DMS114 treated with DMSO at 0.1 percent for 48 hours (cell line): ENCODE results near the gene LBR.

Experiments
- DNase-seq: peaks from one replicate; lab custom pipeline; 2025; ENCODE audit not compliant: unreplicated experiment; lab: John Stamatoyannopoulos, UW

LBR gene

GRCh38 chr1:225464851-225465792 is 37.3 kb upstream of the LBR start:
- DNase-seq = no peak

GRCh38 chr1:225462714-225463574 is 35.1 kb upstream of the LBR start:
- DNase-seq = no peak

- DNase-seq = no peak
Observed at GRCh38 chr1:225462429-225462713, 34.5 kb upstream of the LBR start.

GRCh38 chr1:225461533-225462428 is 33.9 kb upstream of the LBR start:
- no peak for DNase-seq

- no peak for DNase-seq
Observed at GRCh38 chr1:225460737-225461532, 33.1 kb upstream of the LBR start.

GRCh38 chr1:225460021-225460736 is 32.3 kb upstream of the LBR start:
- DNase-seq = no peak

GRCh38 chr1:225458222-225458631 is 30.4 kb upstream of the LBR start:
- DNase-seq = no peak

GRCh38 chr1:225454733-225455132 is 26.9 kb upstream of the LBR start:
- no peak for DNase-seq

GRCh38 chr1:225453797-225454648 is 26.2 kb upstream of the LBR start:
- no peak for DNase-seq

GRCh38 chr1:225451840-225452515 is 24.1 kb upstream of the LBR start:
- DNase-seq = no peak

- DNase-seq = no peak
Observed at GRCh38 chr1:225451340-225451739, 23.5 kb upstream of the LBR start.

- no peak for DNase-seq
Observed at GRCh38 chr1:225450491-225451191, 22.8 kb upstream of the LBR start.

GRCh38 chr1:225449774-225450173 is 21.9 kb upstream of the LBR start:
- no peak for DNase-seq

GRCh38 chr1:225449261-225449660 is 21.4 kb upstream of the LBR start:
- DNase-seq = no peak

- no peak for DNase-seq
Observed at GRCh38 chr1:225448146-225448805, 20.4 kb upstream of the LBR start.

GRCh38 chr1:225447650-225448089 is 19.8 kb upstream of the LBR start:
- no peak for DNase-seq
